HEK293 (cell line): ENCODE results near the gene OVOL2.

Experiments used
- CTCF ChIA-PET: fragments of 350-600 bp; formaldehyde crosslinking; extraction: SDS; loops from one replicate; lab custom pipeline; 2021; ENCODE audit warnings: antibody characterized with exemption; lab: Yijun Ruan, JAX
- POLR2A ChIA-PET: fragments of 300-600 bp; formaldehyde crosslinking; extraction: SDS; loops from one replicate; lab custom pipeline; 2020; ENCODE audit warnings: antibody characterized with exemption, inconsistent platforms; lab: Yijun Ruan, JAX
- H3K27ac ChIP-seq: fragments of 200-500 bp; sonication (Bioruptor generic); 2 replicates; pipeline ENCODE4 v1.5.1; 2014; ENCODE audit warnings: low read depth, low read length, control low read depth, inconsistent platforms; ENCODE audit errors: extremely low read depth
- H3K36me3 ChIP-seq, 2 experiments: fragments of 200-500 bp in 1 of 2; sonication (Bioruptor generic) in 1 of 2; 1 replicate in 1 of 2; 2 replicates in 1 of 2; pipeline ENCODE4 v1.5.1; 2014 to 2017; ENCODE audit warnings: inconsistent platforms in 2 of 2, low read length in 2 of 2; ENCODE audit not compliant: control insufficient read depth in 2 of 2, insufficient read depth in 1 of 2
- H3K4me1 ChIP-seq: fragments of 200-500 bp; sonication (Bioruptor generic); 2 replicates; pipeline ENCODE4 v1.5.1; 2014; ENCODE audit warnings: mild to moderate bottlenecking, low read length, inconsistent platforms; ENCODE audit not compliant: control insufficient read depth, insufficient read depth
- H3K4me3 ChIP-seq: 2 replicates; pipeline ENCODE4 v1.5.1; 2011; ENCODE audit warnings: low read depth, mild to moderate bottlenecking, control low read depth, low read length, moderate library complexity
- H3K9me3 ChIP-seq: fragments of 200-500 bp; sonication (Bioruptor generic); 2 replicates; pipeline ENCODE4 v1.5.1; 2014; ENCODE audit warnings: low read depth, low read length, inconsistent platforms; ENCODE audit not compliant: control insufficient read depth, insufficient read depth
- ATF2 ChIP-seq: fragments of 450-650 bp; formaldehyde crosslinking; IDR thresholded peaks from 2 replicates; pipeline ENCODE4 v1.5.1; 2016; ENCODE audit warnings: missing biosample characterization, missing genetic modification characterization, low read depth
- BCL11B ChIP-seq: fragments of 450-650 bp; formaldehyde crosslinking; IDR thresholded peaks from 2 replicates; pipeline ENCODE4 v1.5.1; 2016; ENCODE audit warnings: low read depth, missing biosample characterization, missing genetic modification characterization
- HIC1 ChIP-seq: fragments of 450-650 bp; formaldehyde crosslinking; IDR thresholded peaks from 2 replicates; pipeline ENCODE4 v1.5.1; 2016; ENCODE audit warnings: missing biosample characterization, missing genetic modification characterization
- KLF1 ChIP-seq: fragments of 450-650 bp; formaldehyde crosslinking; IDR thresholded peaks from 2 replicates; pipeline ENCODE4 v1.5.1; 2016; ENCODE audit warnings: missing biosample characterization, missing genetic modification characterization
- OSR2 ChIP-seq: fragments of 450-650 bp; formaldehyde crosslinking; IDR thresholded peaks from 2 replicates; pipeline ENCODE4 v1.5.1; 2016; ENCODE audit warnings: missing biosample characterization, missing genetic modification characterization
- PATZ1 ChIP-seq: fragments of 450-650 bp; formaldehyde crosslinking; IDR thresholded peaks from 2 replicates; pipeline ENCODE4 v1.5.1; 2016; ENCODE audit warnings: missing biosample characterization, missing genetic modification characterization
- REPIN1 ChIP-seq: fragments of 450-650 bp; formaldehyde crosslinking; IDR thresholded peaks from 2 replicates; pipeline ENCODE4 v1.5.1; 2017; ENCODE audit warnings: missing biosample characterization, missing genetic modification characterization, low read depth
- TRIM28 ChIP-seq: IDR thresholded peaks from 2 replicates; pipeline ENCODE4 v1.6.1; 2011; ENCODE audit warnings: low read length, control low read depth, borderline replicate concordance
- TSHZ1 ChIP-seq: fragments of 450-650 bp; formaldehyde crosslinking; IDR thresholded peaks from 2 replicates; pipeline ENCODE4 v1.5.1; 2016; ENCODE audit warnings: missing biosample characterization, missing genetic modification characterization, borderline replicate concordance
- ZBTB26 ChIP-seq: fragments of 450-650 bp; formaldehyde crosslinking; optimal IDR thresholded peaks from 2 replicates; pipeline ENCODE3; 2016; ENCODE audit warnings: missing biosample characterization, mild to moderate bottlenecking, missing genetic modification characterization
- ZBTB8A ChIP-seq: fragments of 450-650 bp; formaldehyde crosslinking; IDR thresholded peaks from 2 replicates; pipeline ENCODE4 v1.5.1; 2016; ENCODE audit warnings: missing biosample characterization, missing genetic modification characterization
- ZEB2 ChIP-seq: fragments of 450-650 bp; formaldehyde crosslinking; IDR thresholded peaks from 2 replicates; pipeline ENCODE4 v1.5.1; 2016; ENCODE audit warnings: missing biosample characterization, missing genetic modification characterization
- ZNF138 ChIP-seq: fragments of 450-650 bp; formaldehyde crosslinking; IDR thresholded peaks from 2 replicates; pipeline ENCODE4 v1.5.1; 2016; ENCODE audit warnings: missing biosample characterization, missing genetic modification characterization, borderline replicate concordance
- ZNF140 ChIP-seq: fragments of 450-650 bp; formaldehyde crosslinking; IDR thresholded peaks from 2 replicates; pipeline ENCODE4 v1.5.1; 2016; ENCODE audit warnings: missing biosample characterization, missing genetic modification characterization
- ZNF335 ChIP-seq: fragments of 450-650 bp; formaldehyde crosslinking; conservative IDR thresholded peaks from 2 replicates; pipeline ENCODE4 v1.5.1; 2016; ENCODE audit warnings: missing biosample characterization, missing genetic modification characterization
- ZNF473 ChIP-seq: fragments of 450-650 bp; formaldehyde crosslinking; IDR thresholded peaks from 2 replicates; pipeline ENCODE4 v1.5.1; 2017; ENCODE audit warnings: missing biosample characterization, missing genetic modification characterization
- ZNF596 ChIP-seq: fragments of 450-650 bp; IDR thresholded peaks from 2 replicates; pipeline ENCODE4 v1.5.0; 2018; ENCODE audit warnings: missing biosample characterization, mild to moderate bottlenecking, missing genetic modification characterization, moderate library complexity
- ZNF624 ChIP-seq: fragments of 450-650 bp; formaldehyde crosslinking; IDR thresholded peaks from 2 replicates; pipeline ENCODE4 v1.5.1; 2017; ENCODE audit warnings: missing biosample characterization, missing genetic modification characterization
- ZNF626 ChIP-seq: fragments of 450-650 bp; sonication (Bioruptor Pico); formaldehyde crosslinking; IDR thresholded peaks from 2 replicates; pipeline ENCODE4 v1.5.1; 2018; ENCODE audit warnings: missing biosample characterization, missing genetic modification characterization, inconsistent platforms
- ZNF664 ChIP-seq: fragments of 450-650 bp; formaldehyde crosslinking; IDR thresholded peaks from 2 replicates; pipeline ENCODE4 v1.5.1; 2016; ENCODE audit warnings: missing biosample characterization, missing genetic modification characterization
- ZNF76 ChIP-seq: fragments of 450-650 bp; formaldehyde crosslinking; IDR thresholded peaks from 2 replicates; pipeline ENCODE4; 2016; ENCODE audit warnings: low read depth, missing biosample characterization, missing genetic modification characterization, borderline replicate concordance
- ZNF785 ChIP-seq: fragments of 450-650 bp; formaldehyde crosslinking; IDR thresholded peaks from 2 replicates; pipeline ENCODE4 v1.5.1; 2016; ENCODE audit warnings: missing biosample characterization, missing genetic modification characterization
- ZSCAN4 ChIP-seq: fragments of 450-650 bp; formaldehyde crosslinking; IDR thresholded peaks from 2 replicates; pipeline ENCODE4 v1.5.1; 2017; ENCODE audit warnings: missing biosample characterization, missing genetic modification characterization

Gene OVOL2

GRCh38 chr20:18079756-18080353 is 22.1 kb upstream of the OVOL2 start (continued):
- TF ChIP-seq ZBTB8A (tag by site-specific recombination), result no peak
- TF ChIP-seq TRIM28, result no peak
- TF ChIP-seq ZSCAN4 (tag by site-specific recombination), result no peak
- TF ChIP-seq ZNF335 (tag by site-specific recombination), result no peak
- no peak for TF ChIP-seq ZNF596
- no peak for TF ChIP-seq ZNF664 (tag by site-specific recombination)
- TF ChIP-seq KLF1 (tag by site-specific recombination), result no peak
- TF ChIP-seq, all 188 proteins: peak for 0

GRCh38 chr20:18077157-18077556 is 19.4 kb upstream of the OVOL2 start:
- ChIA-PET CTCF (no interaction called here), POLR2A (no interaction called here)
- no peaks in the 10 kb centered on the region for H3K4me1 ChIP-seq
- no peak overlapping the region for H3K4me3 ChIP-seq
- TF ChIP-seq ZNF626 (tag by site-specific recombination), result no peak
- no peak for TF ChIP-seq BCL11B (tag by site-specific recombination)
- TF ChIP-seq ZNF785 (tag by site-specific recombination), result no peak
- no peak for TF ChIP-seq REPIN1 (tag by site-specific recombination)
- TF ChIP-seq ZNF624 (tag by site-specific recombination), result no peak
- TF ChIP-seq OSR2 (tag by site-specific recombination), result no peak
- no peak for TF ChIP-seq ZNF473
- no peak for TF ChIP-seq ZNF138 (tag by site-specific recombination)
- H3K27ac ChIP-seq, result no peak overlapping the region
- H3K9me3 ChIP-seq, result no peaks in the 10 kb centered on the region
- H3K36me3 ChIP-seq, result no peaks in the 10 kb centered on the region

- H3K4me1 ChIP-seq, result no peaks in the 10 kb centered on the region
- H3K27ac ChIP-seq, result no peak overlapping the region
- POLR2A ChIA-PET, result no interaction called here
- no peak overlapping the region for H3K4me3 ChIP-seq
- H3K36me3 ChIP-seq, result no peaks in the 10 kb centered on the region
- CTCF ChIA-PET, result no interaction called here
- H3K9me3 ChIP-seq, result no peaks in the 10 kb centered on the region
- no peak for TF ChIP-seq ATF2 (tag by site-specific recombination)
- no peak for TF ChIP-seq ZEB2 (tag by site-specific recombination)
- no peak for TF ChIP-seq ZBTB26 (tag by site-specific recombination)
- TF ChIP-seq PATZ1 (tag by site-specific recombination), result no peak
- no peak for TF ChIP-seq HIC1 (tag by site-specific recombination)
- no peak for TF ChIP-seq TSHZ1 (tag by site-specific recombination)
- TF ChIP-seq ZNF76 (tag by site-specific recombination), result no peak
- TF ChIP-seq ZNF140 (tag by site-specific recombination), result no peak
These were observed 14.8 kb upstream of the OVOL2 start for GRCh38 chr20:18072532-18072931.
